Stomach (tissue), 9 donors: ENCODE data around the gene GDNF. TPM values are rescaled to one million over a fixed set of nuclear protein-coding genes. Genes with fewer than 3 reads are reported as not detected.

Experiments
- DNase-seq, 2 donors: peaks; one replicate each; pipeline versions ENCODE4 v3.0.0 to v3.0.0-alpha.2; 2013 to 2019
- H3K27ac ChIP-seq, 5 donors: fragments of 200-600 bp in 4 of 5; sonication (generic) in 4 of 5; one replicate each; pipeline ENCODE4 v1.5.1; 2013 to 2019; ENCODE audit warnings: mild to moderate bottlenecking in 1 of 5, moderate library complexity in 1 of 5
- H3K27me3 ChIP-seq, 3 donors: fragments of 200-600 bp; sonication (generic); one replicate each; pipeline ENCODE4 v1.5.1; 2017 to 2019; ENCODE audit warnings: mixed run types in 1 of 3
- H3K36me3 ChIP-seq, 4 donors: fragments of 200-600 bp; sonication (generic); 1 replicate in 3 of 4; 2 replicates in 1 of 4; pipeline ENCODE4 v1.5.1; 2016 to 2019
- H3K4me1 ChIP-seq, 4 donors: fragments of 200-600 bp; sonication (generic); one replicate each; pipeline ENCODE4 v1.5.1; 2016 to 2019
- H3K4me3 ChIP-seq, 4 donors: fragments of 200-600 bp; sonication (generic) in 3 of 4; one replicate each; pipeline ENCODE4 v1.5.1; 2016 to 2019; ENCODE audit warnings: mild to moderate bottlenecking in 1 of 4
- H3K9me3 ChIP-seq, 4 donors: fragments of 200-600 bp; sonication (generic); one replicate each; pipeline ENCODE4 v1.5.1; 2016 to 2019
- CTCF ChIP-seq, 7 experiments: fragments of 450-650 bp in 4 of 7; fragments of 200-600 bp in 3 of 7; sonication (generic) in 3 of 7; IDR thresholded peaks; one replicate each; pipeline ENCODE4 v1.5.1; 2016 to 2019; ENCODE audit warnings: antibody characterized with exemption in 7 of 7, control low read depth in 2 of 7, mild to moderate bottlenecking in 1 of 7
- EP300 ChIP-seq: sonication (generic); formaldehyde crosslinking; IDR thresholded peaks from one replicate; pipeline ENCODE4 v1.6.1; 2017; ENCODE audit warnings: antibody characterized with exemption
- POLR2A ChIP-seq, 4 donors: fragments of 450-650 bp; IDR thresholded peaks; one replicate each; pipeline ENCODE4 v1.6.1; 2016; ENCODE audit warnings: antibody characterized with exemption in 4 of 4, control low read depth in 2 of 4, mild to moderate bottlenecking in 1 of 4, moderate library complexity in 1 of 4
- POLR2AphosphoS5 ChIP-seq, 3 donors: sonication (generic); formaldehyde crosslinking; IDR thresholded peaks; one replicate each; pipeline ENCODE4 v1.6.1; 2016; ENCODE audit warnings: antibody characterized with exemption in 3 of 3
- WGBS, 5 donors: extraction: QIAGEN DNeasy Blood & Tissue Kit in 3 of 5; methylation state at CpG; one replicate each; pipeline versions ENCODE4 v1.1.5 to v1.1.7; 2013 to 2018; 5-methylcytosine and 5-hydroxymethylcytosine counted together
- intact Hi-C: fragments of 100-400 bp; cut with DNase I; formaldehyde crosslinking; loops from one replicate; pipeline ENCODE4 v1.15.1; 2023; ENCODE audit warnings: low total_unique reads
- polyA plus RNA-seq, 3 donors: library from polyadenylated mRNA; stranded (reverse); fragments of 200-250 nt; gene quantifications; one replicate each; pipeline ENCODE4 v1.2.3, GENCODE V29; 2013
- total RNA-seq, 5 donors: library from RNA; depleted of rRNA; stranded (reverse); fragments of >200 nt; gene quantifications; one replicate each; pipeline versions ENCODE4 v1.1.0 to v1.2.3, GENCODE V29; 2014 to 2016
- donor health status: healthy with polysubstance abuse.
- donor health status: Bipolar disorder and iron deficiency.
- donor health status: healthy.

GDNF gene
- total and polyA plus RNA-seq, 8 donors, result 0.29 to 1.1 (median 0.73) TPM; not detected in 2

- intact Hi-C loops, result no loop called here
- H3K36me3 ChIP-seq, result no peaks in the 10 kb centered on the region
- 76 to 84% (median 79%) methylated on average over 8 of the region's 8 CpGs for WGBS, 5 donors
- no peaks in the 10 kb centered on the region for H3K4me1 ChIP-seq
- H3K27ac ChIP-seq, result no peak overlapping the region
- no peaks in the 10 kb centered on the region for H3K9me3 ChIP-seq
- TF ChIP-seq CTCF (IDR thresholded peaks at IDR 0.05) (no peak), POLR2AphosphoS5 (IDR thresholded peaks at IDR 0.05) (no peak), EP300 (no peak), POLR2A (IDR thresholded peaks at IDR 0.05) (no peak)
- H3K4me3 ChIP-seq, result no peak overlapping the region
- no peak for DNase-seq
- H3K27me3 ChIP-seq, result peaks cover 0 to 7% (median 0%) of the 10 kb centered on the region in 3 donors
Measured at GRCh38 chr5:37806476-37806875, 33.4 kb downstream of the GDNF start.

- H3K9me3 ChIP-seq, result no peaks in the 10 kb centered on the region
- TF ChIP-seq POLR2A (IDR thresholded peaks at IDR 0.05), result no peak
- TF ChIP-seq POLR2AphosphoS5 (IDR thresholded peaks at IDR 0.05), result no peak
- WGBS, 5 donors, result 85 to 89% (median 88%) methylated on average over 12 of the region's 12 CpGs
- H3K4me3 ChIP-seq, result no peak overlapping the region
- H3K4me1 ChIP-seq, result no peaks in the 10 kb centered on the region
- no peaks in the 10 kb centered on the region for H3K36me3 ChIP-seq
- peaks cover 0 to 6% (median 0%) of the 10 kb centered on the region in 3 donors for H3K27me3 ChIP-seq
- no peak for DNase-seq
- intact Hi-C loops, result no loop called here
- H3K27ac ChIP-seq, result no peak overlapping the region
Measured at GRCh38 chr5:37806016-37806415, 33.8 kb downstream of the GDNF start.

- TF ChIP-seq POLR2AphosphoS5 (IDR thresholded peaks at IDR 0.05) (no peak), POLR2A (IDR thresholded peaks at IDR 0.05) (no peak), EP300 (no peak), CTCF (IDR thresholded peaks at IDR 0.05) (no peak)
- Histone ChIP-seq H3K4me1 (no peaks in the 10 kb centered on the region), H3K9me3 (no peaks in the 10 kb centered on the region), H3K36me3 (no peaks in the 10 kb centered on the region), H3K27ac (no peak overlapping the region), H3K4me3 (no peak overlapping the region), H3K27me3 (no peaks in the 10 kb centered on the region)
- DNase-seq, result no peak
- WGBS, 5 donors, result 65 to 81% (median 75%) methylated on average over 2 of the region's 2 CpGs
- intact Hi-C loops, result no loop called here
Measured at GRCh38 chr5:37804401-37804800, 35.4 kb downstream of the GDNF start.

GRCh38 chr5:37803487-37803886 is 36.4 kb downstream of the GDNF start:
- intact Hi-C loops, result no loop called here
- H3K4me1 ChIP-seq, result no peaks in the 10 kb centered on the region
- no peaks in the 10 kb centered on the region for H3K9me3 ChIP-seq
- no peaks in the 10 kb centered on the region for H3K27me3 ChIP-seq
- no peak overlapping the region for H3K4me3 ChIP-seq
- H3K27ac ChIP-seq, result no peak overlapping the region
- DNase-seq, result no peak
- no peak for TF ChIP-seq POLR2A (IDR thresholded peaks at IDR 0.05)
- TF ChIP-seq CTCF (IDR thresholded peaks at IDR 0.05), result no peak
- TF ChIP-seq POLR2AphosphoS5 (IDR thresholded peaks at IDR 0.05), result no peak
- TF ChIP-seq EP300, result no peak
- 6 to 42% (median 29%) methylated on average over 1 of the region's 1 CpG for WGBS, 5 donors
- H3K36me3 ChIP-seq, result no peaks in the 10 kb centered on the region

- no peak for TF ChIP-seq CTCF (IDR thresholded peaks at IDR 0.05)
- TF ChIP-seq EP300, result no peak
- TF ChIP-seq POLR2AphosphoS5 (IDR thresholded peaks at IDR 0.05), result no peak
- TF ChIP-seq POLR2A (IDR thresholded peaks at IDR 0.05), result no peak
- H3K27ac ChIP-seq, result no peak overlapping the region
- WGBS, 5 donors, result 53 to 68% (median 63%) methylated on average over 2 of the region's 2 CpGs
Measured at GRCh38 chr5:37801521-37801920, 38.3 kb downstream of the GDNF start.

More at GRCh38 chr5:37801521-37801920, 38.3 kb downstream of the GDNF start:
- no peak for DNase-seq
- Histone ChIP-seq H3K27me3 (no peaks in the 10 kb centered on the region), H3K9me3 (peaks cover 0 to 4% (median under 1%) of the 10 kb centered on the region in 4 donors), H3K36me3 (no peaks in the 10 kb centered on the region), H3K4me3 (no peak overlapping the region), H3K4me1 (no peaks in the 10 kb centered on the region)
- intact Hi-C loops, result no loop called here
